Measurements from ENCODE around the gene PHEX.

- TF ChIP-seq CTCF (IDR thresholded peaks at IDR 0.05) (no peak), POLR2AphosphoS5 (IDR thresholded peaks at IDR 0.05) (no peak), POLR2A (IDR thresholded peaks at IDR 0.05) (no peak)
Observed at GRCh38 chrX:22060415-22061280, 28.5 kb downstream of the PHEX start.
